Urothelium cell line (cell line): ENCODE data around the gene ARCN1.
"Not testable (repeated sequence)": the region's sequence is repeated elsewhere in the genome, so short reads cannot be mapped to it uniquely, and the experiment has no call there.

ENCODE experiments used
- DNase-seq: peaks from one replicate; pipeline ENCODE4 v3.0.0; 2011; ENCODE audit warnings: low spot score, mixed read lengths
- FAIRE-seq: peaks from 2 replicates; lab custom pipeline; 2011; peaks lifted over from hg19 to GRCh38; lab: Jason Lieb, UNC

The ARCN1 gene

GRCh38 chr11:118544010-118544646 lies 28.1 kb upstream of the ARCN1 start:
- DNase-seq (no peak), FAIRE-seq (no peak)

GRCh38 chr11:118544647-118545010 lies 27.6 kb upstream of the ARCN1 start:
- DNase-seq, result no peak
- no peak for FAIRE-seq

GRCh38 chr11:118545533-118545932 lies 26.7 kb upstream of the ARCN1 start:
- DNase-seq (no peak), FAIRE-seq (no peak)

- DNase-seq, result no peak
These were observed 25.1 kb upstream of the ARCN1 start for GRCh38 chr11:118547132-118547531.

GRCh38 chr11:118552341-118552740 lies 19.9 kb upstream of the ARCN1 start:
- DNase-seq (no peak), FAIRE-seq (no peak)

More at GRCh38 chr11:118547132-118547531, 25.1 kb upstream of the ARCN1 start:
- FAIRE-seq, result no peak

- FAIRE-seq (no peak), DNase-seq (no peak)
These were observed 11.4 kb upstream of the ARCN1 start for GRCh38 chr11:118560806-118561205.

GRCh38 chr11:118565051-118565450 lies 7.2 kb upstream of the ARCN1 start:
- FAIRE-seq (no peak), DNase-seq (no peak)

GRCh38 chr11:118569670-118570069 lies 2.5 kb upstream of the ARCN1 start:
- no peak for FAIRE-seq
- no peak for DNase-seq

- DNase-seq, result no peak
These were observed 1.4 kb upstream of the ARCN1 start for GRCh38 chr11:118570787-118571186.

GRCh38 chr11:118571701-118572060 lies 528 bp upstream of the ARCN1 start:
- not testable (repeated sequence) for DNase-seq

More at GRCh38 chr11:118570787-118571186, 1.4 kb upstream of the ARCN1 start:
- no peak for FAIRE-seq

GRCh38 chr11:118572981-118573550 lies 857 bp downstream of the ARCN1 start:
- DNase-seq (no peak), FAIRE-seq (no peak)

More at GRCh38 chr11:118571701-118572060, 528 bp upstream of the ARCN1 start:
- FAIRE-seq, result not testable (repeated sequence)

- DNase-seq, result no peak
- FAIRE-seq, result no peak
These were observed 2.4 kb downstream of the ARCN1 start for GRCh38 chr11:118574636-118575035.

GRCh38 chr11:118577995-118578394 lies 5.8 kb downstream of the ARCN1 start:
- DNase-seq, FAIRE-seq: not testable (repeated sequence)

GRCh38 chr11:118581057-118581456 lies 8.8 kb downstream of the ARCN1 start:
- DNase-seq, result no peak
- FAIRE-seq, result no peak

GRCh38 chr11:118587952-118588351 lies 15.7 kb downstream of the ARCN1 start:
- no peak for DNase-seq
- FAIRE-seq, result no peak

- no peak for DNase-seq
- FAIRE-seq, result no peak
These were observed 20.6 kb downstream of the ARCN1 start for GRCh38 chr11:118592616-118593367.

- not testable (repeated sequence) for FAIRE-seq, DNase-seq
These were observed 22.8 kb downstream of the ARCN1 start for GRCh38 chr11:118594984-118595383.

GRCh38 chr11:118596224-118597146 lies 24.3 kb downstream of the ARCN1 start:
- FAIRE-seq, result no peak

GRCh38 chr11:118597556-118597955 lies 25.3 kb downstream of the ARCN1 start:
- DNase-seq, result no peak
- no peak for FAIRE-seq

More at GRCh38 chr11:118596224-118597146, 24.3 kb downstream of the ARCN1 start:
- no peak for DNase-seq

GRCh38 chr11:118602331-118602730 lies 30.1 kb downstream of the ARCN1 start:
- FAIRE-seq (no peak), DNase-seq (no peak)

- not testable (repeated sequence) for DNase-seq, FAIRE-seq
These were observed 31.5 kb downstream of the ARCN1 start for GRCh38 chr11:118603709-118604108.
